HUES48 (cell line): ENCODE measurements around the gene ABLIM2.

Source experiments
- H3K27ac ChIP-seq: one replicate; pipeline ENCODE4 v1.7.0; 2013; ENCODE audit warnings: low read depth, low read length, inconsistent platforms
- H3K27me3 ChIP-seq: 2 replicates; pipeline ENCODE4 v1.6.1; 2013; ENCODE audit warnings: mild to moderate bottlenecking, low read length; ENCODE audit not compliant: control insufficient read depth, insufficient read depth
- H3K36me3 ChIP-seq: 2 replicates; pipeline ENCODE4 v1.6.1; 2013; ENCODE audit warnings: low read length; ENCODE audit not compliant: control insufficient read depth, insufficient read depth
- H3K4me1 ChIP-seq: 2 replicates; pipeline ENCODE4 v1.6.1; 2013; ENCODE audit warnings: mild to moderate bottlenecking, low read length; ENCODE audit not compliant: control insufficient read depth, insufficient read depth
- H3K4me3 ChIP-seq: 2 replicates; pipeline ENCODE4 v1.5.1; 2013; ENCODE audit warnings: mild to moderate bottlenecking, low read depth, low read length
- H3K9ac ChIP-seq: 2 replicates; pipeline ENCODE4 v1.6.1; 2013; ENCODE audit warnings: mild to moderate bottlenecking, low read depth, low read length, moderate library complexity
- H3K9me3 ChIP-seq: 2 replicates; pipeline ENCODE4 v1.6.1; 2013; ENCODE audit warnings: low read length; ENCODE audit not compliant: control insufficient read depth, insufficient read depth

ABLIM2 gene

GRCh38 chr4:8087921-8088495, 70.6 kb downstream of the ABLIM2 start:
- no peak overlapping the region for H3K4me3 ChIP-seq
- peaks cover 6% of the 10 kb centered on the region for H3K9me3 ChIP-seq
- no peak overlapping the region for H3K9ac ChIP-seq
- no peaks in the 10 kb centered on the region for H3K36me3 ChIP-seq
- no peak overlapping the region for H3K27ac ChIP-seq
- no peaks in the 10 kb centered on the region for H3K4me1 ChIP-seq
- no peaks in the 10 kb centered on the region for H3K27me3 ChIP-seq

DNA sequence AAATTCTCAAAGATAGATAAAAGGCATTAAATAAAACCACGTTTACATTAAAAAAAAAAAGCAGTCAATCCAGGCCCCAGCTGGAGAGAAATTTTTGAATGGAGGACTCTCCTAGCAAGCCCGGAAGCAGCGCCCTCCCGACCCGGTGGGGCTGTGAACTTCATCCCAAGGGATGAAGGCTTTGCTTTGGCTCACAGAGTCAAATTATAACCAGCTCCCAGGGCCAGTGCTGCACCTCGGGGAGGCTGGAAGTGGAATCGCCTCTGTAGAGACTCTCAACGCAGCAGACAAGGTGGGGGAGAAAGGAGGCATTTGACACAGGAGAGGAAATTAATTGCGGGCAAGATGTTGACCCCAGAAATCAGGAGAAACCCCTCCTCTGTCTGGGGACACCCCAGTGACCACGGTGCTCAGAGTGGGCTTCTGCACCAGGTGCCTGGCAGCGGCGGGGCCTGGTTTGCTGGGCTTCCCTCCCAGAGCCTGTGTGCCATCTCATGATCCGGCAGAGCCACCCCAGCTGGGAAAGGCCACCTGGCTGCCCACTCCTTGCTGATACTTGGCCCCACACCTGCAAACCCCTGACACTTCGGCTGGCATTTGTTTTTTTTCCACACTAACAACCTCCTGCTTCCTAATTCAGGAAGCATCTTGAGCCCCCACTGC, 71.7 kb downstream of the ABLIM2 start:
- H3K36me3 ChIP-seq: no peaks in the 10 kb centered on the region
- no peak overlapping the region for H3K9ac ChIP-seq
- H3K4me1 ChIP-seq: no peaks in the 10 kb centered on the region
- no peaks in the 10 kb centered on the region for H3K27me3 ChIP-seq
- no peaks in the 10 kb centered on the region for H3K9me3 ChIP-seq
- H3K27ac ChIP-seq: no peak overlapping the region
- no peak overlapping the region for H3K4me3 ChIP-seq

DNA sequence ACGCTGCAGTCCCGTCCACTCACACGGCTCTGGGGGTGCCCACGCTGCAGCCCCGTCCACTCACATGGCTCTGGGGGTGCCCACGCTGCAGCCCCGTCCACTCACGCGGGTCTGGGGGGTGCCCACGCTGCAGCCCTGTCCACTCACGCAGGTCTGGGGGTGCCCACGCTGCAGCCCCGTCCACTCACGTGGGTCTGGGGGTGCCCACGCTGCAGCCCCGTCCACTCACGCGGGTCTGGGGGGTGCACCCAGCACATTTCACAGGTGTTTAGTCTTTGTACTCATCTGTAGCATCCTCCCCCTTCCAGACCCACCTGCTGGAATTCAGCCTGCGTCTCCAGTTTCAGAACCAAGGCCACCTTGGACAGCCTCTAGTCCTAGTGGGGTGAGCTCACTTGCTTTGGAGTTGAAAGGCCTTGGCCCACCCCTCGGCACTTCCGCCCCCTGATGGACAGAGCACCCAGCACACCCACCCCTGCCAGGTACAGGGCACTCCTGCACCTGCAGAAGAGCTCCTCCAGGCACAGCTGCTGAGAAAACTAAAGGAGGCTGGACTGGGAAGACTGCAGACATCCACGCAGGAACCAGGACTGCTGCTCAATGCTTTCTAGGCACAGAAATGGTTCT, 73.0 kb downstream of the ABLIM2 start:
- H3K36me3 ChIP-seq: no peaks in the 10 kb centered on the region
- H3K4me3 ChIP-seq: no peak overlapping the region
- H3K4me1 ChIP-seq: peaks cover 3% of the 10 kb centered on the region
- no peak overlapping the region for H3K9ac ChIP-seq
- no peaks in the 10 kb centered on the region for H3K27me3 ChIP-seq
- H3K27ac ChIP-seq: no peak overlapping the region
- H3K9me3 ChIP-seq: no peaks in the 10 kb centered on the region

- Histone ChIP-seq H3K9ac (no peak overlapping the region), H3K27me3 (no peaks in the 10 kb centered on the region), H3K27ac (no peak overlapping the region), H3K9me3 (no peaks in the 10 kb centered on the region), H3K4me1 (peaks cover 7% of the 10 kb centered on the region), H3K36me3 (no peaks in the 10 kb centered on the region), H3K4me3 (no peak overlapping the region)
Observed at GRCh38 chr4:8084712-8085490, 73.7 kb downstream of the ABLIM2 start.

DNA sequence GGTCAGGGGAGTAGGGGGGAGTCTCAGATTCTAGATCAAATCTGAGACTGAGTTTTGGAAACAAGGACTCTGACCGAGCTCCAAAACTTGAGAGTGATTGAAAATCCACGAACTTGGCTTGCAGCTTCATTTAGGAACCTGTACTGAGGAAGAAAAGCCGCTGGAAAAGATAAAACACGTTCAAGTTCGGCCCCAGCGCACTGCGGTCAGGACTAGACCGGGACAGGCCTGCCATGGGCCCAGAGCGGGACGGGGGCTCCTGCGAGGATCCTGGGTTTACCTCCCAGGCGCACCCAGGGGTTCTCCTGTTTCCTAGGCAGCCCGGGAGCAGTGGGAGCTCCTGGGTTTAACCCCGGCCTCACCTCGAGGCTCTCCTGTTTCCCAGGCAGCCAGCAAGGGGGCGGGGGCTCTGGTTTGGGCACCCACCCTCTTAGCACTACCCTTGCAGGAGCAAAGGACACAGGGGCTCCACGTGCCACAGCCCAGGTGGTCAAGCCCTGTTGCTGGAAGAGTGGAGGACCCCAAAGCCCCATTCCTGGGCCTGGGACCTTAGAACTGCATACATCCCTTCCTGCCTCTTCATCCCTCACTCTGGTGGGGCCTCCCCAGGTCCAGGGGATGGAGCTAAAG, 74.5 kb downstream of the ABLIM2 start:
- peaks cover 7% of the 10 kb centered on the region for H3K4me1 ChIP-seq
- no peak overlapping the region for H3K4me3 ChIP-seq
- H3K27ac ChIP-seq: no peak overlapping the region
- no peaks in the 10 kb centered on the region for H3K9me3 ChIP-seq
- H3K27me3 ChIP-seq: no peaks in the 10 kb centered on the region
- no peaks in the 10 kb centered on the region for H3K36me3 ChIP-seq
- no peak overlapping the region for H3K9ac ChIP-seq

DNA sequence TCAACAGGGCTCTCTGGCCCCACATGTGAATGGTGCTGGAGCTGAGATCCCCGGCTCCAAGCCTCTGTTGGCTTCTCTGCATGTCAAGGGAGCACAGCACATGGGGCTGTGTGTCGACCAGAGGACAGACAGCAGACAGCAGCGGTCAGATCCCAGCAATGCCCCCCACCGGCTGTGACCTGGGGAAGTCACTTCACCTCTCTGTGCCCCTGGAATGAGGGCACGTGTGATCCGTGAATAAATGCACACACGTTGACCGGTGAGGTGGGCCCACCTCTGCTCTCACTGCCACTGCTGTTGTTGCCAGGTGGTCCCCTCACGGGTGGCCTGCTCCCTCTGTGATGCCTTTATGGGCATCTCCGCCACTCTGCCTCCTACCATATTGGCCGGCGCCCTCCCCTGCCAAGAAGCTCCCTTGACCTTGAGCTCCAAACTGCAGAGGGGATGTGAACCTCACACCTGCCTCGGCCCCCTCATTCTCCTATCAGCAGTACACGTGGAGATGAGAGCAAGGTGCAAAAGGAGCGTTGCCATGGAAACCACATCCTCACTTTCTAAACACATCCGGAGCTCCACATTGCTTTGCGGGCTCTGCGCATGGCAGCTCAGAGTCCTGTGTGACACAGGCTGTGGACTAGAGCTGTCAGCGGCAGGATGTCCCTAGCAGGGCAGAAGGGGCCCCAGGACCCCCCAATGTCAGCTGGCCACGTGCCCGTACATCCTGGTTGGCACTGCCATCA, 75.4 kb downstream of the ABLIM2 start:
- Histone ChIP-seq H3K27me3 (no peaks in the 10 kb centered on the region), H3K27ac (no peak overlapping the region), H3K36me3 (no peaks in the 10 kb centered on the region), H3K9me3 (no peaks in the 10 kb centered on the region), H3K4me3 (no peak overlapping the region), H3K4me1 (peaks cover 7% of the 10 kb centered on the region), H3K9ac (no peak overlapping the region)

- H3K27ac ChIP-seq: no peak overlapping the region
- peaks cover 7% of the 10 kb centered on the region for H3K4me1 ChIP-seq
- no peak overlapping the region for H3K9ac ChIP-seq
- H3K36me3 ChIP-seq: no peaks in the 10 kb centered on the region
- H3K9me3 ChIP-seq: no peaks in the 10 kb centered on the region
- H3K4me3 ChIP-seq: no peak overlapping the region
- no peaks in the 10 kb centered on the region for H3K27me3 ChIP-seq
Observed at GRCh38 chr4:8082517-8083055, 76.0 kb downstream of the ABLIM2 start.

DNA sequence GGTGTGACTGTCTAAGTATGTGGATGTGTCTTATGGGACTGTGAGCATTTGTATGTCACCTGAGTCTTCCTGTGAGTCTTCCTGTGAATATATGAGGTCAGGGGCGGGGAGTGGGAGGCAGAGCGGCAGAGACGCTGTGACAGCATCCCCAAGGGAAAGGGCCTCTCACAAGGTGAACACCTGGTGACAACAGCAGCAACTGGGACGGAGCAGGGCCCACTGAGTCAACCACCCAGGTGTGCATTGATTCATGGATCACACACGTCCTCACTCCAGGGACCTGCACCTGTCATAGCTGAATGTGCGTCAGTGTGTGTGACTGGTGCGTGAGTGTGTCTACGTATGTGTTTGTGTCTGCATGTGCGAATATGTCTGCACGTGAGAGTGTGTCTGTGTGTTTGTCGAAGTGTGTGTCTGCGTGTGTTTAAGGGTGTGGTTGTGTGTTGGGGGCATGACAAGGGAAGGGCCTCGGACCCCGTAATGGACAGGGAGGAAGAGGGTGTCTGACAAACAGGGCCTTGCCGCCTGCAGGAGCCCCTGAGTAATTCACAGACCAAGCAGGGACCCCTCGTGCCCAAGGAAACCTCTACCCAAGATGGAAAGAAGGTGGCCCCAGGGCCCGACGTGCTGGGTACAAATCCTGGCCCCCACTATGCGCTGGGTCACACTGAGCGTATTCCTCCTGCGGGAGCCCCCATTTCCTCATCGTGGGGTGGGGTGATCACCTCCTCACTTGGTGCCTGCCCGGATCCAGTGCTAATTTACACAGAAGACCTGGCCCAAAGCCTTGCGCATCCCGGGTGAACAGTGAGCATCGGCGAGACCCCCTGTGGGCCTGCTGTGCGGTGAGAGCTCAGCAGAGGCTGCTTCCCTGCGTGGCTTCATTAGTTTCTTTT, 76.7 kb downstream of the ABLIM2 start:
- peaks cover 7% of the 10 kb centered on the region for H3K4me1 ChIP-seq

DNA sequence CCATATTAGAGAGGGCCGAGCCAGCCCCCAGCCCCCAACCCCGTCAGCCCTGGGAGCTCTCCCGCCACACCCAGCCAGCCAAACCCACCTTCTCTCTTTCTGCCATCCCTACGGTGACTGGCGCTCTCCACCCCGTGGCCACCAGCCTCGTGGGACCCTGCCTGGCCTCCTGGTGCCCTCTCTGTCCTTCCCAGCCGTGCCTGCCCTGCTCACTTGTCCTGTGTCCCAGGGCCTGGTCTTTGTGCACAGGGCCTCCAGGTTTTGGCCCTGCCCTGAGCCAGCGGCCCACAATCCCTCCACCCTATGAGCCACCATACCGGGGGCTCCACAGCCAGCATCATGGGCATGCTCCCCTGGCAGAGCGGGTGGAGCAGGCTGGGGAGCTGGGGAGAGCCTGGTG, 77.4 kb downstream of the ABLIM2 start:
- no peak overlapping the region for H3K9ac ChIP-seq
- H3K27ac ChIP-seq: no peak overlapping the region
- H3K27me3 ChIP-seq: no peaks in the 10 kb centered on the region
- H3K36me3 ChIP-seq: no peaks in the 10 kb centered on the region
- H3K9me3 ChIP-seq: no peaks in the 10 kb centered on the region
- H3K4me3 ChIP-seq: no peak overlapping the region
- H3K4me1 ChIP-seq: peaks cover 7% of the 10 kb centered on the region

More for the DNA sequence above, 76.7 kb downstream of the ABLIM2 start:
- Histone ChIP-seq H3K27ac (no peak overlapping the region), H3K9ac (no peak overlapping the region), H3K9me3 (no peaks in the 10 kb centered on the region), H3K4me3 (no peak overlapping the region), H3K36me3 (no peaks in the 10 kb centered on the region), H3K27me3 (no peaks in the 10 kb centered on the region)
